HepG2 (cell line): ENCODE results near the gene FBP1. TPM values are rescaled to one million over a fixed set of nuclear protein-coding genes. Genes with fewer than 3 reads are reported as not detected.

Experiments used
- AHR ChIP-seq: IDR thresholded peaks from 2 replicates; pipeline ENCODE4 v1.6.1; 2018; ENCODE audit warnings: missing genetic modification reagents, missing compliant biosample characterization
- FOXA3 ChIP-seq: IDR thresholded peaks from 2 replicates; pipeline ENCODE4 v1.6.1; 2016; ENCODE audit warnings: missing genetic modification reagents, missing compliant biosample characterization
- HOXA3 ChIP-seq: sonication (generic); formaldehyde crosslinking; IDR thresholded peaks from 2 replicates; pipeline ENCODE4 v1.5.0; 2020; ENCODE audit warnings: missing genetic modification reagents
- ISL2 ChIP-seq: sonication (generic); formaldehyde crosslinking; IDR thresholded peaks from 2 replicates; pipeline ENCODE4 v1.5.0; 2020; ENCODE audit warnings: missing genetic modification reagents
- KAT8 ChIP-seq: IDR thresholded peaks from 2 replicates; pipeline ENCODE4 v1.6.1; 2016; ENCODE audit warnings: missing genetic modification reagents, missing compliant biosample characterization
- PHF8 ChIP-seq: sonication (generic); formaldehyde crosslinking; IDR thresholded peaks from 2 replicates; pipeline ENCODE4 v1.5.0; 2020; ENCODE audit warnings: missing genetic modification reagents
- PRMT3 ChIP-seq: sonication (generic); formaldehyde crosslinking; IDR thresholded peaks from 2 replicates; pipeline ENCODE4 v1.8.1; 2022; ENCODE audit warnings: low read depth, mild to moderate bottlenecking, moderate library complexity, missing genetic modification reagents, borderline replicate concordance
- SALL1 ChIP-seq: sonication (generic); formaldehyde crosslinking; IDR thresholded peaks from 2 replicates; pipeline ENCODE4 v1.8.0; 2022; ENCODE audit warnings: mild to moderate bottlenecking, missing genetic modification reagents
- SALL2 ChIP-seq: sonication (generic); formaldehyde crosslinking; IDR thresholded peaks from 2 replicates; pipeline ENCODE4 v1.8.1; 2023; ENCODE audit warnings: mild to moderate bottlenecking, missing genetic modification reagents, inconsistent platforms
- ZNF367 ChIP-seq: sonication (generic); formaldehyde crosslinking; IDR thresholded peaks from 2 replicates; pipeline ENCODE4 v1.4.0; 2020; ENCODE audit warnings: missing genetic modification reagents, borderline replicate concordance
- ZNF816 ChIP-seq: sonication (generic); formaldehyde crosslinking; IDR thresholded peaks from 2 replicates; pipeline ENCODE4 v1.8.0; 2022; ENCODE audit warnings: missing genetic modification reagents, mild to moderate bottlenecking, borderline replicate concordance
- polyA plus RNA-seq, 8 experiments: library from polyadenylated mRNA; depleted of rRNA in 3 of 8; stranded (reverse) in 7 of 8; unstranded in 1 of 8; fragments of >200 nt; fragmentation: Illumina TruSeq in 4 of 8; extraction: Trizol in 4 of 8; gene quantifications; 2 replicates each; pipeline versions ENCODE4 v1.2.1 to v1.2.3, GENCODE V29; 2011 to 2016; ENCODE audit warnings: low read depth in 4 of 8, missing spikeins in 1 of 8, mixed read lengths in 1 of 8; ENCODE audit not compliant: insufficient read depth in 1 of 8
- total RNA-seq, 5 experiments: library from RNA; depleted of rRNA; stranded (reverse); fragments of >200 nt; fragmentation: Illumina TruSeq; extraction: Trizol; gene quantifications; 2 replicates each; pipeline ENCODE4 v1.2.3, GENCODE V29; 2016; ENCODE audit warnings: low read depth in 1 of 5
- TF ChIP-seq, protein P1 (sequence below): IDR thresholded peaks from 2 replicates; pipeline ENCODE4 v1.6.1; 2016; ENCODE audit warnings: missing genetic modification reagents, missing compliant biosample characterization
- TF ChIP-seq, protein P2 (sequence below): sonication (generic); formaldehyde crosslinking; IDR thresholded peaks from 2 replicates; pipeline ENCODE4 v1.5.0; 2020; ENCODE audit warnings: missing genetic modification reagents, mild to moderate bottlenecking, borderline replicate concordance
- TF ChIP-seq, protein P3 (sequence below): sonication (generic); formaldehyde crosslinking; IDR thresholded peaks from 2 replicates; pipeline ENCODE4 v1.9.0; 2021; ENCODE audit warnings: missing genetic modification reagents, borderline replicate concordance
- TF ChIP-seq, protein P4 (sequence below): sonication (generic); formaldehyde crosslinking; IDR thresholded peaks from 2 replicates; pipeline ENCODE4 v1.5.0; 2020; ENCODE audit warnings: mild to moderate bottlenecking, missing genetic modification reagents, borderline replicate concordance
- TF ChIP-seq, protein P5 (sequence below): sonication (generic); formaldehyde crosslinking; IDR thresholded peaks from 2 replicates; pipeline ENCODE4 v1.9.0; 2021; ENCODE audit warnings: missing genetic modification reagents, mild to moderate bottlenecking, borderline replicate concordance

Gene FBP1
- total and polyA plus RNA-seq, 2 of the 13 experiments (the other 11 are each of a cell fraction or from before 2014, with no cell fraction given) = 0.29 to 0.53 TPM

DNA sequence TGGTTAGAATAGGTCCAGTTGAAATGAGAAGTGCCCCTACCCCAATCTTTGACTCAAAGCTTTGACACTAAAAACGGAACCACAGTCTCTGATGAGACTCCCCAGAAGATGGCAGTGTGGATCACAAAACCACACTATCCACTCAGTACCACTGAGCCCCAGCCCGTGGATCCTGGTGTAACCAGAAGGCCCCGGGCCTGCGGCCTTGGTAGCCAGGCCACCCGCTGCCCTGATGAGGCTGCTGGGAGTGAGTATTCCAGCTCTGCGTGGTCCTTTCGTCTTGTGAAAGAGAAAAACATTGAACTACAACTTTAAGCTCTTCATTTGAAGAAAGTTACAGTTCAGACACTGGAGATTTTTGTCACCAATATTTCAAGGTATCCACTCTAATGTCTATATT, 42.2 kb upstream of the FBP1 start (continued):
- peak; percentile 58 for TF ChIP-seq SALL1 (CRISPR knock-in tag)
- TF ChIP-seq, protein P1, sequence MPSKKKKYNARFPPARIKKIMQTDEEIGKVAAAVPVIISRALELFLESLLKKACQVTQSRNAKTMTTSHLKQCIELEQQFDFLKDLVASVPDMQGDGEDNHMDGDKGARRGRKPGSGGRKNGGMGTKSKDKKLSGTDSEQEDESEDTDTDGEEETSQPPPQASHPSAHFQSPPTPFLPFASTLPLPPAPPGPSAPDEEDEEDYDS (CRISPR knock-in tag) = peak; percentile 19; the same call in 1 of the 2 replicates
- TF ChIP-seq ZNF816 (CRISPR knock-in tag) = no peak
- TF ChIP-seq FOXA3 (CRISPR knock-in tag) = 0 out of 2 replicates have a peak, but pooled peaks have one; percentile 12
- no peak for TF ChIP-seq ZNF367 (CRISPR knock-in tag)
- peak; percentile 38; the same call in 1 of the 2 replicates for TF ChIP-seq ISL2 (CRISPR knock-in tag)
- no peak for TF ChIP-seq PRMT3 (CRISPR knock-in tag)
- TF ChIP-seq AHR (CRISPR knock-in tag) = 0 out of 2 replicates have a peak, but pooled peaks have one; percentile 20
- 0 out of 2 replicates have a peak, but pooled peaks have one; percentile 18 for TF ChIP-seq HOXA3 (CRISPR knock-in tag)
- TF ChIP-seq PHF8 = peak; percentile 45; the same call in 1 of the 2 replicates
- TF ChIP-seq, protein P2, sequence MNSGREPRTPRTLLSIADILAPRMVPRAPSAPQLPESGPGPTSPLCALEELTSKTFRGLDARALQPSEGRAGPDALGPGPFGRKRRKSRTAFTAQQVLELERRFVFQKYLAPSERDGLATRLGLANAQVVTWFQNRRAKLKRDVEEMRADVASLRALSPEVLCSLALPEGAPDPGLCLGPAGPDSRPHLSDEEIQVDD (CRISPR knock-in tag) = no peak
- TF ChIP-seq SALL2 (CRISPR knock-in tag) = 0 out of 2 replicates have a peak, but pooled peaks have one; percentile 34
- TF ChIP-seq, protein P3, sequence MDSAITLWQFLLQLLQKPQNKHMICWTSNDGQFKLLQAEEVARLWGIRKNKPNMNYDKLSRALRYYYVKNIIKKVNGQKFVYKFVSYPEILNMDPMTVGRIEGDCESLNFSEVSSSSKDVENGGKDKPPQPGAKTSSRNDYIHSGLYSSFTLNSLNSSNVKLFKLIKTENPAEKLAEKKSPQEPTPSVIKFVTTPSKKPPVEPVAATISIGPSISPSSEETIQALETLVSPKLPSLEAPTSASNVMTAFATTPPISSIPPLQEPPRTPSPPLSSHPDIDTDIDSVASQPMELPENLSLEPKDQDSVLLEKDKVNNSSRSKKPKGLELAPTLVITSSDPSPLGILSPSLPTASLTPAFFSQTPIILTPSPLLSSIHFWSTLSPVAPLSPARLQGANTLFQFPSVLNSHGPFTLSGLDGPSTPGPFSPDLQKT (CRISPR knock-in tag) = no peak
- TF ChIP-seq, protein P4, sequence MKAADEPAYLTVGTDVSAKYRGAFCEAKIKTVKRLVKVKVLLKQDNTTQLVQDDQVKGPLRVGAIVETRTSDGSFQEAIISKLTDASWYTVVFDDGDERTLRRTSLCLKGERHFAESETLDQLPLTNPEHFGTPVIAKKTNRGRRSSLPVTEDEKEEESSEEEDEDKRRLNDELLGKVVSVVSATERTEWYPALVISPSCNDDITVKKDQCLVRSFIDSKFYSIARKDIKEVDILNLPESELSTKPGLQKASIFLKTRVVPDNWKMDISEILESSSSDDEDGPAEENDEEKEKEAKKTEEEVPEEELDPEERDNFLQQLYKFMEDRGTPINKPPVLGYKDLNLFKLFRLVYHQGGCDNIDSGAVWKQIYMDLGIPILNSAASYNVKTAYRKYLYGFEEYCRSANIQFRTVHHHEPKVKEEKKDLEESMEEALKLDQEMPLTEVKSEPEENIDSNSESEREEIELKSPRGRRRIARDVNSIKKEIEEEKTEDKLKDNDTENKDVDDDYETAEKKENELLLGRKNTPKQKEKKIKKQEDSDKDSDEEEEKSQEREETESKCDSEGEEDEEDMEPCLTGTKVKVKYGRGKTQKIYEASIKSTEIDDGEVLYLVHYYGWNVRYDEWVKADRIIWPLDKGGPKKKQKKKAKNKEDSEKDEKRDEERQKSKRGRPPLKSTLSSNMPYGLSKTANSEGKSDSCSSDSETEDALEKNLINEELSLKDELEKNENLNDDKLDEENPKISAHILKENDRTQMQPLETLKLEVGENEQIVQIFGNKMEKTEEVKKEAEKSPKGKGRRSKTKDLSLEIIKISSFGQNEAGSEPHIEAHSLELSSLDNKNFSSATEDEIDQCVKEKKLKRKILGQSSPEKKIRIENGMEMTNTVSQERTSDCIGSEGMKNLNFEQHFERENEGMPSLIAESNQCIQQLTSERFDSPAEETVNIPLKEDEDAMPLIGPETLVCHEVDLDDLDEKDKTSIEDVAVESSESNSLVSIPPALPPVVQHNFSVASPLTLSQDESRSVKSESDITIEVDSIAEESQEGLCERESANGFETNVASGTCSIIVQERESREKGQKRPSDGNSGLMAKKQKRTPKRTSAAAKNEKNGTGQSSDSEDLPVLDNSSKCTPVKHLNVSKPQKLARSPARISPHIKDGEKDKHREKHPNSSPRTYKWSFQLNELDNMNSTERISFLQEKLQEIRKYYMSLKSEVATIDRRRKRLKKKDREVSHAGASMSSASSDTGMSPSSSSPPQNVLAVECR (CRISPR knock-in tag) = no peak
- TF ChIP-seq, protein P5, sequence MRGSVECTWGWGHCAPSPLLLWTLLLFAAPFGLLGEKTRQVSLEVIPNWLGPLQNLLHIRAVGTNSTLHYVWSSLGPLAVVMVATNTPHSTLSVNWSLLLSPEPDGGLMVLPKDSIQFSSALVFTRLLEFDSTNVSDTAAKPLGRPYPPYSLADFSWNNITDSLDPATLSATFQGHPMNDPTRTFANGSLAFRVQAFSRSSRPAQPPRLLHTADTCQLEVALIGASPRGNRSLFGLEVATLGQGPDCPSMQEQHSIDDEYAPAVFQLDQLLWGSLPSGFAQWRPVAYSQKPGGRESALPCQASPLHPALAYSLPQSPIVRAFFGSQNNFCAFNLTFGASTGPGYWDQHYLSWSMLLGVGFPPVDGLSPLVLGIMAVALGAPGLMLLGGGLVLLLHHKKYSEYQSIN (CRISPR knock-in tag) = no peak
- peak; percentile 67 for TF ChIP-seq KAT8
